HEK293 (cell line): ENCODE data around the gene PIGN.

ENCODE experiments used
- CTCF ChIA-PET: fragments of 350-600 bp; formaldehyde crosslinking; extraction: SDS; loops from one replicate; lab custom pipeline; 2021; ENCODE audit warnings: antibody characterized with exemption; lab: Yijun Ruan, JAX
- POLR2A ChIA-PET: fragments of 300-600 bp; formaldehyde crosslinking; extraction: SDS; loops from one replicate; lab custom pipeline; 2020; ENCODE audit warnings: antibody characterized with exemption, inconsistent platforms; lab: Yijun Ruan, JAX
- H3K27ac ChIP-seq: fragments of 200-500 bp; sonication (Bioruptor generic); 2 replicates; pipeline ENCODE4 v1.5.1; 2014; ENCODE audit warnings: low read depth, low read length, control low read depth, inconsistent platforms; ENCODE audit errors: extremely low read depth
- H3K36me3 ChIP-seq, 2 experiments: fragments of 200-500 bp in 1 of 2; sonication (Bioruptor generic) in 1 of 2; 1 replicate in 1 of 2; 2 replicates in 1 of 2; pipeline ENCODE4 v1.5.1; 2014 to 2017; ENCODE audit warnings: inconsistent platforms in 2 of 2, low read length in 2 of 2; ENCODE audit not compliant: control insufficient read depth in 2 of 2, insufficient read depth in 1 of 2
- H3K4me1 ChIP-seq: fragments of 200-500 bp; sonication (Bioruptor generic); 2 replicates; pipeline ENCODE4 v1.5.1; 2014; ENCODE audit warnings: mild to moderate bottlenecking, low read length, inconsistent platforms; ENCODE audit not compliant: control insufficient read depth, insufficient read depth
- H3K4me3 ChIP-seq: 2 replicates; pipeline ENCODE4 v1.5.1; 2011; ENCODE audit warnings: low read depth, mild to moderate bottlenecking, control low read depth, low read length, moderate library complexity
- H3K9me3 ChIP-seq: fragments of 200-500 bp; sonication (Bioruptor generic); 2 replicates; pipeline ENCODE4 v1.5.1; 2014; ENCODE audit warnings: low read depth, low read length, inconsistent platforms; ENCODE audit not compliant: control insufficient read depth, insufficient read depth
- CTCF ChIP-seq: fragments of 450-650 bp; formaldehyde crosslinking; IDR thresholded peaks from 2 replicates; pipeline ENCODE4 v1.5.1; 2016; ENCODE audit warnings: missing biosample characterization, missing genetic modification characterization
- INSM2 ChIP-seq: fragments of 450-650 bp; formaldehyde crosslinking; IDR thresholded peaks from 2 replicates; pipeline ENCODE4 v1.5.1; 2016; ENCODE audit warnings: missing biosample characterization, missing genetic modification characterization
- PRDM6 ChIP-seq: fragments of 450-650 bp; formaldehyde crosslinking; IDR thresholded peaks from 2 replicates; pipeline ENCODE4 v1.5.1; 2017; ENCODE audit warnings: missing biosample characterization, missing genetic modification characterization
- ZBTB20 ChIP-seq: fragments of 450-650 bp; formaldehyde crosslinking; IDR thresholded peaks from 2 replicates; pipeline ENCODE4 v1.5.1; 2016; ENCODE audit warnings: missing biosample characterization, missing genetic modification characterization
- ZFP69B ChIP-seq: fragments of 450-650 bp; formaldehyde crosslinking; IDR thresholded peaks from 2 replicates; pipeline ENCODE4 v1.5.1; 2016; ENCODE audit warnings: missing biosample characterization, missing genetic modification characterization
- ZNF10 ChIP-seq: fragments of 450-650 bp; formaldehyde crosslinking; IDR thresholded peaks from 2 replicates; pipeline ENCODE4 v1.5.1; 2017; ENCODE audit warnings: missing biosample characterization, missing genetic modification characterization
- ZNF155 ChIP-seq: fragments of 450-650 bp; formaldehyde crosslinking; IDR thresholded peaks from 2 replicates; pipeline ENCODE4 v1.5.1; 2016; ENCODE audit warnings: missing biosample characterization, missing genetic modification characterization
- ZNF391 ChIP-seq: fragments of 450-650 bp; formaldehyde crosslinking; IDR thresholded peaks from 2 replicates; pipeline ENCODE4 v1.5.1; 2016; ENCODE audit warnings: low read depth, missing biosample characterization, missing genetic modification characterization, borderline replicate concordance
- ZNF426 ChIP-seq: fragments of 450-650 bp; formaldehyde crosslinking; IDR thresholded peaks from 2 replicates; pipeline ENCODE4 v1.5.1; 2017; ENCODE audit warnings: missing biosample characterization, missing genetic modification characterization, mild to moderate bottlenecking, inconsistent platforms, moderate library complexity
- ZNF48 ChIP-seq: fragments of 450-650 bp; formaldehyde crosslinking; IDR thresholded peaks from 2 replicates; pipeline ENCODE4 v1.5.1; 2016; ENCODE audit warnings: missing biosample characterization, missing genetic modification characterization
- ZNF596 ChIP-seq: fragments of 450-650 bp; IDR thresholded peaks from 2 replicates; pipeline ENCODE4 v1.5.0; 2018; ENCODE audit warnings: missing biosample characterization, mild to moderate bottlenecking, missing genetic modification characterization, moderate library complexity
- ZNF654 ChIP-seq: fragments of 450-650 bp; formaldehyde crosslinking; IDR thresholded peaks from 2 replicates; pipeline ENCODE4 v1.5.1; 2016; ENCODE audit warnings: low read depth, missing biosample characterization, missing genetic modification characterization
- ZNF658 ChIP-seq: fragments of 450-650 bp; formaldehyde crosslinking; IDR thresholded peaks from 2 replicates; pipeline ENCODE4; 2016; ENCODE audit warnings: missing biosample characterization, missing genetic modification characterization
- ZNF777 ChIP-seq: fragments of 450-650 bp; formaldehyde crosslinking; IDR thresholded peaks from 2 replicates; pipeline ENCODE4 v1.5.1; 2017; ENCODE audit warnings: missing biosample characterization, missing genetic modification characterization, borderline replicate concordance
- ZNF843 ChIP-seq: fragments of 450-650 bp; formaldehyde crosslinking; IDR thresholded peaks from 2 replicates; pipeline ENCODE4 v1.5.1; 2016; ENCODE audit warnings: missing biosample characterization, missing genetic modification characterization
- ZSCAN5A ChIP-seq: fragments of 450-650 bp; formaldehyde crosslinking; IDR thresholded peaks from 2 replicates; pipeline ENCODE4 v1.5.1; 2016; ENCODE audit warnings: missing biosample characterization, missing genetic modification characterization

PIGN gene

GRCh38 chr18:62131301-62131909 lies 55.5 kb downstream of the PIGN start:
- Histone ChIP-seq H3K4me1 (0 out of 2 replicates have a peak, but pooled peaks cover 2% of the 10 kb centered on the region), H3K27ac (no peak overlapping the region), H3K36me3 (no peaks in the 10 kb centered on the region; a peak in 1 of 3 replicates), H3K4me3 (no peak overlapping the region), H3K9me3 (no peaks in the 10 kb centered on the region)
- TF ChIP-seq CTCF: peak; percentile 77
- no peak for TF ChIP-seq ZBTB20 (tag by site-specific recombination)
- TF ChIP-seq ZNF654 (tag by site-specific recombination): peak; percentile 91
- CTCF ChIA-PET: interaction anchor here (0.5 to 7.9 kb wide), 41 partner anchors 9 to 1971 kb away, joined by 3 to 83 read pairs (median 4); no protein-coding TSS in a partner anchor
- POLR2A ChIA-PET: no interaction called here

- CTCF ChIA-PET: interaction anchor here (0.6 to 7.9 kb wide), 8 partner anchors 21 to 576 kb away, joined by 3 to 83 read pairs (median 4); no protein-coding TSS in a partner anchor
- no peak for TF ChIP-seq ZFP69B
- TF ChIP-seq PRDM6 (tag by site-specific recombination): no peak
- no peak for TF ChIP-seq ZNF426 (tag by site-specific recombination)
- no peak for TF ChIP-seq ZNF391 (tag by site-specific recombination)
- TF ChIP-seq ZNF658: no peak
- no peak for TF ChIP-seq ZNF843 (tag by site-specific recombination)
- TF ChIP-seq ZNF777 (tag by site-specific recombination): no peak
- no peak for TF ChIP-seq ZNF10
- no peak for TF ChIP-seq INSM2 (tag by site-specific recombination)
- no peak for TF ChIP-seq ZNF48 (tag by site-specific recombination)
- no peak for TF ChIP-seq ZNF596
- TF ChIP-seq ZNF155 (tag by site-specific recombination): no peak
- TF ChIP-seq ZSCAN5A (tag by site-specific recombination): no peak
Measured at GRCh38 chr18:62128157-62128556, 58.7 kb downstream of the PIGN start.

More at GRCh38 chr18:62128157-62128556, 58.7 kb downstream of the PIGN start:
- POLR2A ChIA-PET: no interaction called here
- Histone ChIP-seq H3K4me1 (0 out of 2 replicates have a peak, but pooled peaks cover 2% of the 10 kb centered on the region), H3K27ac (no peak overlapping the region), H3K36me3 (no peaks in the 10 kb centered on the region; a peak in 1 of 3 replicates), H3K9me3 (no peaks in the 10 kb centered on the region), H3K4me3 (no peak overlapping the region)
